Mucosa of rectum (tissue), 2 donors: ENCODE data around the gene FAIM2.

Experiments used
- H3K27ac ChIP-seq, 2 donors: one replicate each; pipeline ENCODE4 v1.7.0; 2013; ENCODE audit warnings: inconsistent platforms in 2 of 2, low read depth in 2 of 2, low read length in 2 of 2
- H3K27me3 ChIP-seq, 2 donors: one replicate each; pipeline ENCODE4 v1.7.0; 2013; ENCODE audit warnings: low read length in 2 of 2; ENCODE audit not compliant: control insufficient read depth in 2 of 2, insufficient read depth in 2 of 2
- H3K36me3 ChIP-seq, 2 donors: one replicate each; pipeline ENCODE4 v1.7.0; 2013; ENCODE audit warnings: low read length in 2 of 2; ENCODE audit not compliant: control insufficient read depth in 2 of 2, insufficient read depth in 2 of 2
- H3K4me1 ChIP-seq, 2 donors: one replicate each; pipeline ENCODE4 v1.7.0; 2013; ENCODE audit warnings: low read length in 2 of 2, mild to moderate bottlenecking in 1 of 2; ENCODE audit not compliant: control insufficient read depth in 2 of 2, insufficient read depth in 2 of 2
- H3K4me3 ChIP-seq, 2 donors: one replicate each; pipeline ENCODE4 v1.7.0; 2013; ENCODE audit warnings: low read length in 2 of 2
- H3K9ac ChIP-seq, 2 donors: one replicate each; pipeline ENCODE4 v1.7.0; 2013; ENCODE audit warnings: low read length in 2 of 2, low read depth in 1 of 2, mild to moderate bottlenecking in 1 of 2
- H3K9me3 ChIP-seq, 2 donors: one replicate each; pipeline ENCODE4 v1.7.0; 2013; ENCODE audit warnings: low read length in 2 of 2; ENCODE audit not compliant: control insufficient read depth in 2 of 2
- donor health status: healthy.
- donor health status: Normal muscosa, but diverticular disease.

FAIM2 gene

GRCh38 chr12:49905718-49906314 lies 2.1 kb upstream of the FAIM2 start:
- no peaks in the 10 kb centered on the region for H3K36me3 ChIP-seq
- H3K4me3 ChIP-seq, result no peak overlapping the region
- H3K9me3 ChIP-seq, result no peaks in the 10 kb centered on the region
- no peaks in the 10 kb centered on the region for H3K4me1 ChIP-seq
- H3K27ac ChIP-seq, result no peak overlapping the region
- peaks cover 3 to 8% of the 10 kb centered on the region in 2 donors for H3K27me3 ChIP-seq
- no peak overlapping the region for H3K9ac ChIP-seq

GRCh38 chr12:49904601-49905000 lies 901 bp upstream of the FAIM2 start:
- Histone ChIP-seq H3K27me3 (peaks cover 5 to 8% of the 10 kb centered on the region in 2 donors), H3K9me3 (no peaks in the 10 kb centered on the region), H3K4me1 (no peaks in the 10 kb centered on the region), H3K4me3 (no peak overlapping the region), H3K27ac (no peak overlapping the region), H3K9ac (no peak overlapping the region), H3K36me3 (no peaks in the 10 kb centered on the region)

GRCh38 chr12:49903351-49903699 lies 375 bp downstream of the FAIM2 start:
- H3K4me1 ChIP-seq, result no peaks in the 10 kb centered on the region
- H3K27ac ChIP-seq, result no peak overlapping the region
- no peaks in the 10 kb centered on the region for H3K9me3 ChIP-seq
- no peak overlapping the region for H3K9ac ChIP-seq
- H3K27me3 ChIP-seq, result peaks cover 5 to 8% of the 10 kb centered on the region in 2 donors
- H3K36me3 ChIP-seq, result no peaks in the 10 kb centered on the region
- H3K4me3 ChIP-seq, result peak overlapping the region in 1 of 2 donors; percentile 54

- Histone ChIP-seq H3K9ac (no peak overlapping the region), H3K9me3 (no peaks in the 10 kb centered on the region), H3K4me3 (no peak overlapping the region), H3K27ac (no peak overlapping the region), H3K4me1 (no peaks in the 10 kb centered on the region), H3K36me3 (no peaks in the 10 kb centered on the region), H3K27me3 (peaks cover 5 to 8% of the 10 kb centered on the region in 2 donors)
These were observed 1.0 kb downstream of the FAIM2 start for GRCh38 chr12:49902399-49903350.

GRCh38 chr12:49901986-49902385 lies 1.7 kb downstream of the FAIM2 start:
- Histone ChIP-seq H3K27ac (no peak overlapping the region), H3K9me3 (no peaks in the 10 kb centered on the region), H3K27me3 (peaks cover 5 to 8% of the 10 kb centered on the region in 2 donors), H3K9ac (no peak overlapping the region), H3K4me3 (no peak overlapping the region), H3K4me1 (no peaks in the 10 kb centered on the region), H3K36me3 (no peaks in the 10 kb centered on the region)

GRCh38 chr12:49901026-49901425 lies 2.7 kb downstream of the FAIM2 start:
- Histone ChIP-seq H3K27ac (no peak overlapping the region), H3K27me3 (peaks cover 5 to 8% of the 10 kb centered on the region in 2 donors), H3K4me1 (no peaks in the 10 kb centered on the region), H3K9ac (no peak overlapping the region), H3K9me3 (no peaks in the 10 kb centered on the region), H3K36me3 (no peaks in the 10 kb centered on the region), H3K4me3 (no peak overlapping the region)

- no peak overlapping the region for H3K27ac ChIP-seq
- no peak overlapping the region for H3K9ac ChIP-seq
- H3K36me3 ChIP-seq, result no peaks in the 10 kb centered on the region
- H3K4me3 ChIP-seq, result no peak overlapping the region
- peaks cover 5 to 8% of the 10 kb centered on the region in 2 donors for H3K27me3 ChIP-seq
- H3K9me3 ChIP-seq, result no peaks in the 10 kb centered on the region
- no peaks in the 10 kb centered on the region for H3K4me1 ChIP-seq
These were observed 3.3 kb downstream of the FAIM2 start for GRCh38 chr12:49900371-49900770.

- H3K9me3 ChIP-seq, result no peaks in the 10 kb centered on the region
These were observed 3.8 kb downstream of the FAIM2 start for GRCh38 chr12:49899921-49900320.

GRCh38 chr12:49899286-49899843 lies 4.3 kb downstream of the FAIM2 start:
- H3K4me1 ChIP-seq, result no peaks in the 10 kb centered on the region
- no peaks in the 10 kb centered on the region for H3K9me3 ChIP-seq
- no peak overlapping the region for H3K27ac ChIP-seq
- no peaks in the 10 kb centered on the region for H3K36me3 ChIP-seq
- H3K27me3 ChIP-seq, result peaks cover 3 to 5% of the 10 kb centered on the region in 2 donors
- no peak overlapping the region for H3K4me3 ChIP-seq
- H3K9ac ChIP-seq, result no peak overlapping the region

More at GRCh38 chr12:49899921-49900320, 3.8 kb downstream of the FAIM2 start:
- Histone ChIP-seq H3K4me3 (no peak overlapping the region), H3K27me3 (peaks cover 5 to 8% of the 10 kb centered on the region in 2 donors), H3K36me3 (no peaks in the 10 kb centered on the region), H3K4me1 (no peaks in the 10 kb centered on the region), H3K27ac (no peak overlapping the region), H3K9ac (no peak overlapping the region)

- H3K9me3 ChIP-seq, result no peaks in the 10 kb centered on the region
- H3K36me3 ChIP-seq, result no peaks in the 10 kb centered on the region
- no peak overlapping the region for H3K4me3 ChIP-seq
- H3K27me3 ChIP-seq, result peaks cover 0 to 3% of the 10 kb centered on the region in 2 donors
- H3K4me1 ChIP-seq, result no peaks in the 10 kb centered on the region
- H3K9ac ChIP-seq, result no peak overlapping the region
- no peak overlapping the region for H3K27ac ChIP-seq
These were observed 6.4 kb downstream of the FAIM2 start for GRCh38 chr12:49897276-49897675.
